A673 (cell line): Measurements from ENCODE around the gene SLC35D2. TPM values are rescaled to one million over a fixed set of nuclear protein-coding genes. Genes with fewer than 3 reads are reported as not detected.

Experiments used
- BruUV-seq: library from RNA; stranded (reverse); fragments of 400-500 nt; replicated peaks from 2 replicates; lab custom pipeline; 2021; lab: Mats Ljungman, UMichigan
- CTCF ChIA-PET: fragments of 300-600 bp; sonication (Branson Sonifier 250); formaldehyde crosslinking; loops from one replicate; lab custom pipeline; 2022; ENCODE audit warnings: antibody characterized with exemption; lab: Charles Lee
- POLR2A ChIA-PET: fragments of 300-600 bp; sonication (Branson Sonifier 250); formaldehyde crosslinking; loops from one replicate; lab custom pipeline; 2022; ENCODE audit warnings: antibody characterized with exemption; ENCODE audit not compliant: low non-redundant PET; lab: Charles Lee
- DNase-seq: peaks from one replicate; pipeline ENCODE4 v3.0.0-alpha.2; 2015; ENCODE audit warnings: low spot score
- H3K27ac ChIP-seq: fragments of 200-600 bp; sonication (generic); 2 replicates; pipeline ENCODE4 v1.5.1; 2016; ENCODE audit warnings: mixed run types, low read depth, mild to moderate bottlenecking, mixed read lengths, antibody characterized with exemption, low read length; ENCODE audit not compliant: poor library complexity, severe bottlenecking
- H3K27me3 ChIP-seq: fragments of 200-600 bp; sonication (generic); replicated peaks from 2 replicates; pipeline ENCODE4 v1.6.1; 2017; ENCODE audit warnings: mixed run types, low read depth, mild to moderate bottlenecking, mixed read lengths, antibody characterized with exemption, low read length; ENCODE audit not compliant: insufficient read depth, poor library complexity
- H3K36me3 ChIP-seq: fragments of 200-600 bp; sonication (generic); 2 replicates; pipeline ENCODE4 v1.6.1; 2016; ENCODE audit warnings: mixed run types, mild to moderate bottlenecking, mixed read lengths, antibody characterized with exemption, low read length; ENCODE audit not compliant: insufficient read depth, poor library complexity, severe bottlenecking
- H3K4me1 ChIP-seq: fragments of 200-600 bp; sonication (generic); 2 replicates; pipeline ENCODE4 v1.6.1; 2017; ENCODE audit warnings: mixed run types, mild to moderate bottlenecking, mixed read lengths, antibody characterized with exemption, low read length; ENCODE audit not compliant: insufficient read depth, poor library complexity, severe bottlenecking
- H3K4me3 ChIP-seq: fragments of 200-600 bp; sonication (generic); 2 replicates; pipeline ENCODE4 v1.5.1; 2016; ENCODE audit warnings: low read depth, mixed run types, mild to moderate bottlenecking, mixed read lengths, low read length; ENCODE audit not compliant: poor library complexity, severe bottlenecking
- H3K9me3 ChIP-seq: fragments of 200-600 bp; sonication (generic); 2 replicates; pipeline ENCODE4 v1.6.1; 2016; ENCODE audit warnings: mixed run types, low read depth, mild to moderate bottlenecking, mixed read lengths, antibody characterized with exemption, low read length; ENCODE audit not compliant: poor library complexity, severe bottlenecking
- CTCF ChIP-seq: fragments of 300-800, 200-600 bp; sonication (generic); conservative IDR thresholded peaks from 2 replicates; pipeline ENCODE4 v1.5.1; 2017; ENCODE audit warnings: low read depth, mild to moderate bottlenecking, antibody characterized with exemption, low read length, moderate library complexity, mixed read lengths
- EZH2 ChIP-seq: fragments of 200-600 bp; sonication (generic); IDR thresholded peaks from 2 replicates; pipeline ENCODE4 v1.6.1; 2017; ENCODE audit warnings: borderline replicate concordance, low read depth, mild to moderate bottlenecking, mixed read lengths, antibody characterized with exemption, low read length; ENCODE audit not compliant: poor library complexity, severe bottlenecking
- intact Hi-C: fragments of 100-400 bp; cut with micrococcal nuclease; formaldehyde crosslinking; loops from one replicate; pipeline ENCODE4 v1.10.0; 2022; ENCODE audit not compliant: unreplicated experiment
- total RNA-seq: library from RNA; stranded (reverse); gene quantifications from 2 replicates; pipeline ENCODE4 v1.2.3, GENCODE V29; 2021

The SLC35D2 gene
- total RNA-seq, 1 experiment from 2014 or later = 1.1 TPM

GRCh38 chr9:96381696-96382095 is 1.8 kb downstream of the SLC35D2 start:
- intact Hi-C loops = no loop called here
- ChIA-PET CTCF (no interaction called here), POLR2A (no interaction called here)
- Histone ChIP-seq H3K36me3 (peaks cover 15% of the 10 kb centered on the region), H3K9me3 (no peaks in the 10 kb centered on the region), H3K4me1 (peaks cover 15% of the 10 kb centered on the region), H3K27me3 (no peaks in the 10 kb centered on the region), H3K27ac (no peak overlapping the region), H3K4me3 (no peak overlapping the region)
- no peak for TF ChIP-seq CTCF
- no peak for TF ChIP-seq EZH2
- no TSS peak for BruUV-seq
- DNase-seq = no peak

- Histone ChIP-seq H3K36me3 (peaks cover 10% of the 10 kb centered on the region), H3K4me1 (peaks cover 14% of the 10 kb centered on the region), H3K4me3 (no peak overlapping the region), H3K27ac (no peak overlapping the region), H3K9me3 (no peaks in the 10 kb centered on the region), H3K27me3 (no peaks in the 10 kb centered on the region)
- TF ChIP-seq EZH2 (no peak), CTCF (no peak)
- no TSS peak for BruUV-seq
- CTCF ChIA-PET = no interaction called here
- intact Hi-C loops = no loop called here
- POLR2A ChIA-PET = no interaction called here
- DNase-seq = no peak
These were observed 2.4 kb downstream of the SLC35D2 start for GRCh38 chr9:96381125-96381524.

GRCh38 chr9:96379461-96379860 is 4.0 kb downstream of the SLC35D2 start:
- Histone ChIP-seq H3K4me1 (no peaks in the 10 kb centered on the region), H3K9me3 (no peaks in the 10 kb centered on the region), H3K27ac (no peak overlapping the region), H3K36me3 (peaks cover 3% of the 10 kb centered on the region), H3K27me3 (no peaks in the 10 kb centered on the region), H3K4me3 (no peak overlapping the region)
- DNase-seq = no peak
- BruUV-seq = no TSS peak
- TF ChIP-seq CTCF (no peak), EZH2 (no peak)
- ChIA-PET CTCF (no interaction called here), POLR2A (no interaction called here)
- intact Hi-C loops = no loop called here
